PC-3 (cell line): ENCODE measurements around the gene FARP1.

Experiments
- CTCF ChIP-seq: fragments of 300-600 bp; sonication (generic); conservative IDR thresholded peaks from 2 replicates; pipeline ENCODE4 v1.5.1; 2017; ENCODE audit warnings: antibody characterized with exemption, low read depth, mild to moderate bottlenecking, low read length
- EZH2 ChIP-seq: fragments of 300-600 bp; sonication (generic); IDR thresholded peaks from one replicate; pipeline ENCODE4 v1.6.1; 2017; ENCODE audit warnings: antibody characterized with exemption, mild to moderate bottlenecking, low read length; ENCODE audit not compliant: unreplicated experiment

GRCh38 chr13:98225036-98225940, 82.4 kb downstream of the FARP1 start:
- TF ChIP-seq CTCF: no peak
- no peak for TF ChIP-seq EZH2
